HepG2 (cell line): ENCODE results near the gene SYNJ2. TPM values are rescaled to one million over a fixed set of nuclear protein-coding genes. Genes with fewer than 3 reads are reported as not detected.

Source experiments
- ATF1 ChIP-seq: IDR thresholded peaks from 2 replicates; pipeline ENCODE4 v1.6.1; 2016; ENCODE audit warnings: mild to moderate bottlenecking, control low read depth
- DNMT1 ChIP-seq: sonication (generic); formaldehyde crosslinking; IDR thresholded peaks from 2 replicates; pipeline ENCODE4 v1.5.1; 2020; ENCODE audit warnings: mild to moderate bottlenecking, missing genetic modification reagents
- HDAC1 ChIP-seq: sonication (generic); formaldehyde crosslinking; IDR thresholded peaks from 2 replicates; pipeline ENCODE4 v1.5.1; 2020; ENCODE audit warnings: mild to moderate bottlenecking, missing genetic modification reagents
- HNRNPLL ChIP-seq: fragments of 200-400 bp; formaldehyde crosslinking; IDR thresholded peaks from 2 replicates; pipeline ENCODE4 v1.6.1; 2017; ENCODE audit warnings: mild to moderate bottlenecking, low read depth, low read length; ENCODE audit not compliant: poor library complexity, severe bottlenecking
- MYNN ChIP-seq: sonication (generic); formaldehyde crosslinking; IDR thresholded peaks from 2 replicates; pipeline ENCODE4 v1.4.0; 2020; ENCODE audit warnings: mild to moderate bottlenecking, low read depth, missing genetic modification reagents
- NRL ChIP-seq: sonication (generic); formaldehyde crosslinking; IDR thresholded peaks from 2 replicates; pipeline ENCODE4 v1.5.0; 2020; ENCODE audit warnings: missing genetic modification reagents, mild to moderate bottlenecking, moderate library complexity, borderline replicate concordance
- POLR2AphosphoS5 ChIP-seq: IDR thresholded peaks from 2 replicates; pipeline ENCODE4 v1.6.1; 2012; ENCODE audit warnings: low read depth, low read length
- RARG ChIP-seq: sonication (generic); formaldehyde crosslinking; IDR thresholded peaks from 2 replicates; pipeline ENCODE4 v1.4.0; 2020; ENCODE audit warnings: low read depth, mild to moderate bottlenecking, missing genetic modification reagents
- SMARCE1 ChIP-seq: fragments of 450-650 bp; IDR thresholded peaks from 2 replicates; pipeline ENCODE4 v1.6.1; 2017; ENCODE audit warnings: borderline replicate concordance
- TEF ChIP-seq: sonication (generic); formaldehyde crosslinking; IDR thresholded peaks from 2 replicates; pipeline ENCODE4 v1.5.0; 2020; ENCODE audit warnings: missing genetic modification reagents
- TOPORS ChIP-seq: sonication (generic); formaldehyde crosslinking; IDR thresholded peaks from 2 replicates; pipeline ENCODE4 v1.8.0; 2023; ENCODE audit warnings: mild to moderate bottlenecking, missing genetic modification reagents
- ZFP36 ChIP-seq: fragments of 150-350 bp; IDR thresholded peaks from 2 replicates; pipeline ENCODE4 v1.6.1; 2018; ENCODE audit warnings: borderline replicate concordance, low read length, low read depth; ENCODE audit not compliant: partially characterized antibody
- ZFX ChIP-seq: sonication (generic); formaldehyde crosslinking; IDR thresholded peaks from 2 replicates; pipeline ENCODE4 v1.4.0; 2020; ENCODE audit warnings: mild to moderate bottlenecking, low read depth, missing genetic modification reagents, moderate library complexity
- ZHX2 ChIP-seq, 2 experiments: sonication (generic) in 1 of 2; formaldehyde crosslinking in 1 of 2; IDR thresholded peaks; 2 replicates each; pipeline versions ENCODE4 v1.6.1 to v1.9.0; 2014 to 2022; ENCODE audit warnings: antibody characterized with exemption in 1 of 2, borderline replicate concordance in 1 of 2, inconsistent platforms in 1 of 2, low read depth in 1 of 2, missing genetic modification reagents in 1 of 2
- ZNF331 ChIP-seq: sonication (generic); formaldehyde crosslinking; IDR thresholded peaks from 2 replicates; pipeline ENCODE4 v1.4.0; 2020; ENCODE audit warnings: missing genetic modification reagents
- polyA plus RNA-seq, 8 experiments: library from polyadenylated mRNA; depleted of rRNA in 3 of 8; stranded (reverse) in 7 of 8; unstranded in 1 of 8; fragments of >200 nt; fragmentation: Illumina TruSeq in 4 of 8; extraction: Trizol in 4 of 8; gene quantifications; 2 replicates each; pipeline versions ENCODE4 v1.2.1 to v1.2.3, GENCODE V29; 2011 to 2016; ENCODE audit warnings: low read depth in 4 of 8, missing spikeins in 1 of 8, mixed read lengths in 1 of 8; ENCODE audit not compliant: insufficient read depth in 1 of 8
- total RNA-seq, 5 experiments: library from RNA; depleted of rRNA; stranded (reverse); fragments of >200 nt; fragmentation: Illumina TruSeq; extraction: Trizol; gene quantifications; 2 replicates each; pipeline ENCODE4 v1.2.3, GENCODE V29; 2016; ENCODE audit warnings: low read depth in 1 of 5
- TF ChIP-seq, protein P1 (sequence below): sonication (generic); formaldehyde crosslinking; IDR thresholded peaks from 2 replicates; pipeline ENCODE4 v1.5.0; 2020; ENCODE audit warnings: missing genetic modification reagents, mild to moderate bottlenecking, borderline replicate concordance
- TF ChIP-seq, protein P2 (sequence below): sonication (generic); formaldehyde crosslinking; conservative IDR thresholded peaks from 2 replicates; pipeline ENCODE4 v1.4.0; 2020; ENCODE audit warnings: missing genetic modification reagents

The SYNJ2 gene
- total and polyA plus RNA-seq, 2 of the 13 experiments (the other 11 are each of a cell fraction or from before 2014, with no cell fraction given), result 39.1 to 57.6 TPM

DNA sequence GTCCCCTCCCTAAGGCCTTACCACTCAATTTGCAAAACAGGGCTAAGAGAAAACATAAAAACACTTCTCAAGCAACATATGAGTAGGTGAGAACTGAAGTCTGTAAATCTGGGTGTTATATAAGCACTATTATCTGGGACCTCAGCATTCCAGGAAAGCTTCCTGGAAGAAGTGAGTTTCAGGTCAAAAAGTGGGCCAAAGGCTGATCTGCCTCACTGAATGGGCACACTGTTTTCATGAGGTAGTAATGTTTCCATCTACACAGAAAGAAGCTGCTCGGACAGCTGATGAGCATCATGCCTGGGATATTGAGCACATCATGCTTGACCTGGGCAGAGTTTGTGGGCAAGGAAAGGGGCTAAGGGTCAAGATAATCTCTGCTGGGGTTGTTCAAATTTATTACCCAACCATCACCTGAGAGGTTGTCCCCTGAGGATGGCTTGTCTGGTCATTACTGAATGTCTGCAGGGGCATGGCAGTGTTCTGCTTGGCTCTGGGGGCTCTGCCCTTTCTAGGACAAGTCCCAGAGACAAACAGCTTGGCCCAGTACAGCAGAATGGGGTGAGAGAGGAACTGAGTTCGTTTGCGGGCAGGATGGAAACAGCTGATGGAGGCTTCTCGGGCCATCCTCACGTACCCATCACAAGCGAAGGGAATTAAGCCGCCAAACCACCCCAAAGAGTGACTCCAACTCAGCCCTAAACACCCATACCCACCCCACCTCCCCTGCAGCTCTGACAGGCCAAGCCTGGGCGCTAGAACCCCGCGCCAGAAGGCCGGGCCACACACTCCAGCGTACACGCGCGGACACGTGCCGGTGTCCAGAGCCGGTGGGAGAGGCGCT, 1.2 kb upstream of the SYNJ2 start (continued):
- TF ChIP-seq TEF (0 out of 2 replicates have a peak, but pooled peaks have one; percentile 25), ZFP36 (peak; percentile 82), HDAC1 (CRISPR knock-in tag) (peak; percentile 12; the same call in 1 of the 2 replicates), ATF1 (CRISPR knock-in tag) (no peak), SMARCE1 (no peak), ZHX2 (IDR thresholded peaks at IDR 0.05; ENCODE audit: low read depth) (0 out of 2 replicates have a peak, but pooled peaks have one; percentile 42), ZHX2 (CRISPR knock-in tag; IDR thresholded peaks at IDR 0.05; ENCODE audit: borderline replicate concordance) (no peak), RARG (CRISPR knock-in tag) (no peak), POLR2AphosphoS5 (no peak), ZFX (peak; percentile 41; the same call in 1 of the 2 replicates), MYNN (CRISPR knock-in tag) (no peak), DNMT1 (0 out of 2 replicates have a peak, but pooled peaks have one; percentile 51), NRL (CRISPR knock-in tag) (no peak; the same call in 1 of the 2 replicates), TOPORS (CRISPR knock-in tag) (no peak), HNRNPLL (no peak), ZNF331 (CRISPR knock-in tag) (0 out of 2 replicates have a peak, but pooled peaks have one; percentile 24)
- TF ChIP-seq, protein P1, sequence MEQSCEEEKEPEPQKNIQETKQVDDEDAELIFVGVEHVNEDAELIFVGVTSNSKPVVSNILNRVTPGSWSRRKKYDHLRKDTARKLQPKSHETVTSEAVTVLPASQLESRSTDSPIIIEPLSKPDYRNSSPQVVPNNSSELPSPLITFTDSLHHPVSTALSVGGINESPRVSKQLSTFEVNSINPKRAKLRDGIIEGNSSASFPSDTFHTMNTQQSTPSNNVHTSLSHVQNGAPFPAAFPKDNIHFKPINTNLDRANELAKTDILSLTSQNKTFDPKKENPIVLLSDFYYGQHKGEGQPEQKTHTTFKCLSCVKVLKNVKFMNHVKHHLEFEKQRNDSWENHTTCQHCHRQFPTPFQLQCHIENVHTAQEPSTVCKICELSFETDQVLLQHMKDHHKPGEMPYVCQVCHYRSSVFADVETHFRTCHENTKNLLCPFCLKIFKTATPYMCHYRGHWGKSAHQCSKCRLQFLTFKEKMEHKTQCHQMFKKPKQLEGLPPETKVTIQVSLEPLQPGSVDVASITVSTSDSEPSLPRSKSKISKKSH, result no peak
- TF ChIP-seq, protein P2, sequence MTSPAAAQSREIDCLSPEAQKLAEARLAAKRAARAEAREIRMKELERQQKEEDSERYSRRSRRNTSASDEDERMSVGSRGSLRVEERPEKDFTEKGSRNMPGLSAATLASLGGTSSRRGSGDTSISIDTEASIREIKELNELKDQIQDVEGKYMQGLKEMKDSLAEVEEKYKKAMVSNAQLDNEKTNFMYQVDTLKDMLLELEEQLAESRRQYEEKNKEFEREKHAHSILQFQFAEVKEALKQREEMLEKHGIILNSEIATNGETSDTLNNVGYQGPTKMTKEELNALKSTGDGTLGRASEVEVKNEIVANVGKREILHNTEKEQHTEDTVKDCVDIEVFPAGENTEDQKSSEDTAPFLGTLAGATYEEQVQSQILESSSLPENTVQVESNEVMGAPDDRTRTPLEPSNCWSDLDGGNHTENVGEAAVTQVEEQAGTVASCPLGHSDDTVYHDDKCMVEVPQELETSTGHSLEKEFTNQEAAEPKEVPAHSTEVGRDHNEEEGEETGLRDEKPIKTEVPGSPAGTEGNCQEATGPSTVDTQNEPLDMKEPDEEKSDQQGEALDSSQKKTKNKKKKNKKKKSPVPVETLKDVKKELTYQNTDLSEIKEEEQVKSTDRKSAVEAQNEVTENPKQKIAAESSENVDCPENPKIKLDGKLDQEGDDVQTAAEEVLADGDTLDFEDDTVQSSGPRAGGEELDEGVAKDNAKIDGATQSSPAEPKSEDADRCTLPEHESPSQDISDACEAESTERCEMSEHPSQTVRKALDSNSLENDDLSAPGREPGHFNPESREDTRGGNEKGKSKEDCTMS (CRISPR knock-in tag), result no peak
